HCT116 (cell line): Measurements from ENCODE around the gene FAM13A. TPM values are rescaled to one million over a fixed set of nuclear protein-coding genes. Genes with fewer than 3 reads are reported as not detected.

Source experiments
- ATAC-seq: fragments of 200-7000 bp; cut with Tn5 transposase; 2 replicates; pipeline ENCODE4 v1.9.1; 2020; ENCODE audit warnings: mild to moderate bottlenecking, moderate library complexity
- BruUV-seq: library from RNA; stranded (reverse); fragments of 400-500 nt; replicated peaks from 2 replicates; lab custom pipeline; 2021; lab: Mats Ljungman, UMichigan
- CTCF ChIA-PET: fragments of 300-600 bp; sonication (Branson Sonifier 250); formaldehyde crosslinking; loops from one replicate; lab custom pipeline; 2021; ENCODE audit warnings: antibody characterized with exemption; lab: Charles Lee
- POLR2A ChIA-PET: fragments of 300-600, 350-600 bp; sonication (Branson Sonifier 250); formaldehyde crosslinking; loops from one replicate; lab custom pipeline; 2021; ENCODE audit warnings: antibody characterized with exemption; lab: Charles Lee
- RAD21 ChIA-PET, 2 experiments: fragments of 300-600 bp; sonication (Branson Sonifier 250); formaldehyde crosslinking; loops; one replicate each; lab custom pipeline; 2023; ENCODE audit warnings: low total read pairs in 2 of 2; ENCODE audit not compliant: uncharacterized antibody in 2 of 2, unreplicated experiment in 2 of 2, low non-redundant PET in 1 of 2; lab: Charles Lee
- DNase-seq: peaks from one replicate; pipeline ENCODE4 v3.0.0-alpha.2; 2010; ENCODE audit warnings: low read depth, low spot score
- H2AFZ ChIP-seq: fragments of 200-600 bp; shearing (Covaris generic), sonication (generic); 2 replicates; pipeline ENCODE4 v1.6.1; 2017; ENCODE audit warnings: low read depth, mixed run types, mixed read lengths, antibody characterized with exemption, low read length; ENCODE audit not compliant: poor library complexity, severe bottlenecking
- H3K27ac ChIP-seq: 2 replicates; pipeline ENCODE4 v1.5.1; 2012; ENCODE audit warnings: low read depth, low read length
- H3K27me3 ChIP-seq: fragments of 200-600 bp; sonication (generic); 2 replicates; pipeline ENCODE4 v1.6.1; 2016; ENCODE audit warnings: mixed run types, low read length, mixed read lengths; ENCODE audit not compliant: insufficient read depth
- H3K36me3 ChIP-seq, 2 experiments: fragments of 200-500 bp in 1 of 2; fragments of 200-600 bp in 1 of 2; sonication (Bioruptor generic) in 1 of 2; sonication (generic) in 1 of 2; 2 replicates each; pipeline versions ENCODE4 v1.5.1 to v1.6.1; 2014 to 2016; ENCODE audit warnings: low read length in 2 of 2, inconsistent platforms in 1 of 2, mixed read lengths in 1 of 2, mixed run types in 1 of 2; ENCODE audit not compliant: insufficient read depth in 2 of 2, control insufficient read depth in 1 of 2
- H3K4me1 ChIP-seq, 2 experiments: fragments of 200-600 bp in 1 of 2; sonication (generic) in 1 of 2; 2 replicates each; pipeline versions ENCODE4 v1.5.1 to v1.6.1; 2012 to 2017; ENCODE audit warnings: low read length in 2 of 2, inconsistent platforms in 1 of 2, mild to moderate bottlenecking in 1 of 2, mixed read lengths in 1 of 2, mixed run types in 1 of 2, moderate library complexity in 1 of 2; ENCODE audit not compliant: insufficient read depth in 2 of 2, control insufficient read depth in 1 of 2
- H3K4me2 ChIP-seq: fragments of 200-600 bp; sonication (generic); 2 replicates; pipeline ENCODE4 v1.6.1; 2017; ENCODE audit warnings: mixed run types, low read length, mixed read lengths
- H3K4me3 ChIP-seq, 2 experiments: fragments of 200-600 bp in 1 of 2; sonication (generic) in 1 of 2; replicated peaks in 1 of 2; 2 replicates each; pipeline ENCODE4 v1.5.1; 2011 to 2016; ENCODE audit warnings: low read length in 2 of 2, control low read depth in 1 of 2, low read depth in 1 of 2, mild to moderate bottlenecking in 1 of 2, mixed read lengths in 1 of 2, mixed run types in 1 of 2
- H3K79me2 ChIP-seq: fragments of 200-600 bp; sonication (generic); 2 replicates; pipeline ENCODE4 v1.6.1; 2017; ENCODE audit warnings: mild to moderate bottlenecking, mixed run types, low read length, moderate library complexity, mixed read lengths; ENCODE audit not compliant: insufficient read depth
- H3K9ac ChIP-seq: fragments of 200-600 bp; sonication (generic); 2 replicates; pipeline ENCODE4 v1.6.1; 2016; ENCODE audit warnings: low read length, mixed read lengths
- H3K9me2 ChIP-seq: fragments of 200-600 bp; sonication (generic), shearing (Covaris generic); 2 replicates; pipeline ENCODE4 v1.6.1; 2017; ENCODE audit warnings: mixed run types, mild to moderate bottlenecking, moderate library complexity; ENCODE audit not compliant: insufficient read depth
- H3K9me3 ChIP-seq, 2 experiments: fragments of 200-500 bp in 1 of 2; fragments of 200-600 bp in 1 of 2; sonication (Bioruptor generic) in 1 of 2; sonication (generic) in 1 of 2; 2 replicates each; pipeline ENCODE4 v1.6.1; 2014 to 2017; ENCODE audit warnings: low read length in 2 of 2, mixed read lengths in 2 of 2, inconsistent platforms in 1 of 2, low read depth in 1 of 2, mild to moderate bottlenecking in 1 of 2, mixed run types in 1 of 2, moderate library complexity in 1 of 2; ENCODE audit not compliant: control insufficient read depth in 1 of 2, insufficient read depth in 1 of 2
- H4K20me1 ChIP-seq: fragments of 200-600 bp; sonication (generic), shearing (Covaris generic); 2 replicates; pipeline ENCODE4 v1.6.1; 2017; ENCODE audit warnings: mixed run types, mild to moderate bottlenecking, moderate library complexity; ENCODE audit not compliant: insufficient read depth
- CBX3 ChIP-seq: IDR thresholded peaks from 2 replicates; pipeline ENCODE4 v1.6.1; 2012; ENCODE audit warnings: low read depth
- CEBPB ChIP-seq: IDR thresholded peaks from 2 replicates; pipeline ENCODE4 v1.6.1; 2012; ENCODE audit warnings: low read depth
- CTCF ChIP-seq, 3 experiments: fragments of 200-600 bp in 1 of 3; sonication (generic) in 1 of 3; IDR thresholded peaks in 2 of 3; conservative IDR thresholded peaks in 1 of 3; 2 replicates each; pipeline ENCODE4 v1.5.1; 2012 to 2017; ENCODE audit warnings: low read depth in 2 of 3, low read length in 2 of 3, antibody characterized with exemption in 1 of 3, borderline replicate concordance in 1 of 3, control low read depth in 1 of 3, mild to moderate bottlenecking in 1 of 3, mixed read lengths in 1 of 3, mixed run types in 1 of 3, moderate library complexity in 1 of 3; ENCODE audit not compliant: insufficient read depth in 1 of 3
- EGR1 ChIP-seq: IDR thresholded peaks from 2 replicates; pipeline ENCODE4 v1.6.1; 2012; ENCODE audit warnings: low read depth
- EZH2 ChIP-seq: fragments of 200-600 bp; sonication (generic); IDR thresholded peaks from 2 replicates; pipeline ENCODE4 v1.6.1; 2017; ENCODE audit warnings: antibody characterized with exemption, mixed run types
- EZH2phosphoT487 ChIP-seq: fragments of 200-600 bp; IDR thresholded peaks from 2 replicates; pipeline ENCODE4 v1.6.1; 2018; ENCODE audit warnings: antibody characterized with exemption, borderline replicate concordance
- FOSL1 ChIP-seq: IDR thresholded peaks from 2 replicates; pipeline ENCODE4 v1.6.1; 2012; ENCODE audit warnings: low read depth
- RAD21 ChIP-seq: IDR thresholded peaks from 2 replicates; pipeline ENCODE4 v1.6.1; 2012; ENCODE audit warnings: low read depth, mild to moderate bottlenecking
- SIN3A ChIP-seq: IDR thresholded peaks from 2 replicates; pipeline ENCODE4 v1.6.1; 2012; ENCODE audit warnings: low read depth
- SP1 ChIP-seq: IDR thresholded peaks from 2 replicates; pipeline ENCODE4 v1.6.1; 2012; ENCODE audit warnings: low read depth
- SRF ChIP-seq: IDR thresholded peaks from 2 replicates; pipeline ENCODE4 v1.6.1; 2012; ENCODE audit warnings: low read depth
- TCF7L2 ChIP-seq: IDR thresholded peaks from 2 replicates; pipeline ENCODE4 v1.7.0; 2011; ENCODE audit warnings: borderline replicate concordance, inconsistent platforms; ENCODE audit not compliant: insufficient read depth, insufficient read length; ENCODE audit errors: extremely low read depth
- YY1 ChIP-seq: IDR thresholded peaks from 2 replicates; pipeline ENCODE4 v1.6.1; 2011; ENCODE audit warnings: low read length, low read depth, moderate library complexity, mild to moderate bottlenecking; ENCODE audit not compliant: insufficient replicate concordance; ENCODE audit errors: extremely low read depth
- ZFX ChIP-seq: fragments of 450-650 bp; IDR thresholded peaks from 2 replicates; pipeline ENCODE4 v1.6.1; 2017
- ZNF274 ChIP-seq: fragments of 200-500 bp; sonication (Bioruptor generic); IDR thresholded peaks from 2 replicates; pipeline ENCODE4 v1.6.1; 2014; ENCODE audit warnings: mild to moderate bottlenecking, low read depth, low read length, inconsistent platforms
- intact Hi-C: fragments of 100-400 bp; cut with micrococcal nuclease; formaldehyde crosslinking; loops from 2 replicates; pipeline ENCODE4 v1.10.0; 2022
- total RNA-seq: library from RNA; stranded (reverse); gene quantifications from one replicate; pipeline ENCODE4 v1.2.1, GENCODE V29; 2021; ENCODE audit not compliant: unreplicated experiment
- TF ChIP-seq, protein P1 (sequence below): IDR thresholded peaks from 2 replicates; pipeline ENCODE4 v1.6.1; 2011; ENCODE audit warnings: mild to moderate bottlenecking, low read length, moderate library complexity; ENCODE audit not compliant: insufficient replicate concordance; ENCODE audit errors: extremely low read depth

FAM13A gene
- total RNA-seq, 1 experiment from 2014 or later = 17.2 TPM

DNA sequence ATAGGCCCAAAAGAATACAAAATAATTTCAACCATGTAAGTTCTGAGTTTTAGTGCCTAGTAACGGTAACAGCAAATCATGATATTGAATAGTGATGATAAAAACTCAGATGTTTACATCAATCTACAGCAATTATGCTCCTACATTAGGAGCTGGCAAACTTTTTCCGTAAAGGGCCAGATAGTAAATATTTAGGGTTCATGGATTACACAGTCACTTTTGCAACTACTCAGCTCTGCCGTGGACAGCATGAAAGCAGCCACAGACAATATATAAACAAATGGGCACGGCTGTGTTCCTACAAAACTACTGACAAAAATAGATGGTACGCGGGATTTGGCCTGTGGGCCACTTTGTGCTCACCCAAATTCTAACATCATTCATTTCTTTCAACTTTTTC is 191.5 kb downstream of the FAM13A start (continued):
- no peak for TF ChIP-seq EGR1
- no peak for TF ChIP-seq SP1

DNA sequence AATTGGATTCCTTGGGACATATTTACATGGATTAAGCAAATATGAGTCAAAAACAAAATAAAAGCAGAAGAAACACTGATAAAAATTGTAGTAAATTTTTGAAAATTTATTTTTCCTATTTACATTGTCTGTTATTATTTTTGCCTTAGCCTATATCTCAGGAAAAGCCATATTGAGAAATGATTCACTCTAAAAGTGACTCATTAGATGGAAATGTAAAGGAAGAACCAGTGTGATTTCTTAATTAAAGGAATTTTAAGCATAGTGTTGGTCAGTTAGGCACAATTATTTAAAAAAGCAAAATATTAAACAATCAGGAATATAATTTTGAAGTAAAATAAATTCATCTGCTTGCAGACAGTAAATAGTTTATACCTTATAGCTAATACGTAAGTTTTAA is 191.9 kb downstream of the FAM13A start:
- no peaks in the 10 kb centered on the region for H3K27me3 ChIP-seq
- H3K36me3 ChIP-seq = no peaks in the 10 kb centered on the region
- POLR2A ChIA-PET = no interaction called here
- no peak overlapping the region for H3K27ac ChIP-seq
- no peak overlapping the region for H2AFZ ChIP-seq
- BruUV-seq = no TSS peak
- TF ChIP-seq FOSL1 (0 out of 2 replicates have a peak, but pooled peaks have one; percentile 15), CBX3 (no peak), EGR1 (no peak), TCF7L2 (no peak)
- TF ChIP-seq, protein P1, sequence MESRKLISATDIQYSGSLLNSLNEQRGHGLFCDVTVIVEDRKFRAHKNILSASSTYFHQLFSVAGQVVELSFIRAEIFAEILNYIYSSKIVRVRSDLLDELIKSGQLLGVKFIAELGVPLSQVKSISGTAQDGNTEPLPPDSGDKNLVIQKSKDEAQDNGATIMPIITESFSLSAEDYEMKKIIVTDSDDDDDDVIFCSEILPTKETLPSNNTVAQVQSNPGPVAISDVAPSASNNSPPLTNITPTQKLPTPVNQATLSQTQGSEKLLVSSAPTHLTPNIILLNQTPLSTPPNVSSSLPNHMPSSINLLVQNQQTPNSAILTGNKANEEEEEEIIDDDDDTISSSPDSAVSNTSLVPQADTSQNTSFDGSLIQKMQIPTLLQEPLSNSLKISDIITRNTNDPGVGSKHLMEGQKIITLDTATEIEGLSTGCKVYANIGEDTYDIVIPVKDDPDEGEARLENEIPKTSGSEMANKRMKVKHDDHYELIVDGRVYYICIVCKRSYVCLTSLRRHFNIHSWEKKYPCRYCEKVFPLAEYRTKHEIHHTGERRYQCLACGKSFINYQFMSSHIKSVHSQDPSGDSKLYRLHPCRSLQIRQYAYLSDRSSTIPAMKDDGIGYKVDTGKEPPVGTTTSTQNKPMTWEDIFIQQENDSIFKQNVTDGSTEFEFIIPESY = no peak
- DNase-seq (no peak), ATAC-seq (no peak)
- no peaks in the 10 kb centered on the region for H3K79me2 ChIP-seq
- CTCF ChIA-PET = no interaction called here
- H3K4me3 ChIP-seq = no peak overlapping the region
- no peaks in the 10 kb centered on the region for H3K4me1 ChIP-seq
- no peaks in the 10 kb centered on the region for H4K20me1 ChIP-seq
- H3K9me3 ChIP-seq = no peaks in the 10 kb centered on the region
- H3K9ac ChIP-seq = no peak overlapping the region
- no peaks in the 10 kb centered on the region for H3K9me2 ChIP-seq
- H3K4me2 ChIP-seq = no peak overlapping the region
- RAD21 ChIA-PET = no interaction called here
- intact Hi-C loops = no loop called here

GRCh38 chr4:88860586-88860985 is 196.4 kb downstream of the FAM13A start:
- POLR2A ChIA-PET = no interaction called here
- no peak overlapping the region for H2AFZ ChIP-seq
- H3K79me2 ChIP-seq = no peaks in the 10 kb centered on the region
- H3K36me3 ChIP-seq = no peaks in the 10 kb centered on the region
- no peaks in the 10 kb centered on the region for H3K27me3 ChIP-seq
- intact Hi-C loops = no loop called here
- BruUV-seq = no TSS peak
- RAD21 ChIA-PET = no interaction called here
- DNase-seq (no peak), ATAC-seq (no peak)
- H3K9me2 ChIP-seq = no peaks in the 10 kb centered on the region
- H3K4me3 ChIP-seq = no peak overlapping the region
- no peaks in the 10 kb centered on the region for H4K20me1 ChIP-seq
- H3K9ac ChIP-seq = no peak overlapping the region
- no peak overlapping the region for H3K27ac ChIP-seq
- CTCF ChIA-PET = no interaction called here
- no peaks in the 10 kb centered on the region for H3K4me1 ChIP-seq
- H3K9me3 ChIP-seq = no peaks in the 10 kb centered on the region
- no peak overlapping the region for H3K4me2 ChIP-seq
- TF ChIP-seq SIN3A (no peak), CEBPB (no peak), EZH2 (no peak), CTCF (IDR thresholded peaks at IDR 0.05 in 2 of 3, conservative IDR thresholded peaks at IDR 0.05 in 1 of 3; ENCODE audit: borderline replicate concordance in 1 of 3, insufficient read depth in 1 of 3, low read depth in 2 of 3, low read length in 2 of 3) (no peak), ZNF274 (no peak), FOSL1 (no peak), SRF (no peak), TCF7L2 (no peak), SP1 (no peak), RAD21 (no peak), YY1 (no peak), EZH2phosphoT487 (no peak), ZFX (no peak)
